OCI-LY7 (cell line): ENCODE data around the gene NTRK1. TPM values are rescaled to one million over a fixed set of nuclear protein-coding genes. Genes with fewer than 3 reads are reported as not detected.

ENCODE experiments used
- BruUV-seq: library from RNA; stranded (reverse); fragments of 400-500 nt; replicated peaks from 2 replicates; lab custom pipeline; 2021; lab: Mats Ljungman, UMichigan
- CTCF ChIA-PET: fragments of 300-600 bp; sonication (Branson Sonifier 250); formaldehyde crosslinking; loops from one replicate; lab custom pipeline; 2022; ENCODE audit warnings: antibody characterized with exemption; ENCODE audit not compliant: unreplicated experiment; lab: Charles Lee
- POLR2A ChIA-PET: fragments of 300-600 bp; sonication (Branson Sonifier 250); formaldehyde crosslinking; loops from one replicate; lab custom pipeline; 2022; ENCODE audit warnings: antibody characterized with exemption; lab: Charles Lee
- DNase-seq: peaks from one replicate; pipeline ENCODE4 v3.0.0-alpha.2; 2015; ENCODE audit warnings: low spot score
- H2AFZ ChIP-seq: fragments of 200-600 bp; sonication (generic), shearing (Covaris generic); 2 replicates; pipeline ENCODE4 v1.6.1; 2014; ENCODE audit warnings: mild to moderate bottlenecking, antibody characterized with exemption, low read length, moderate library complexity
- H3K27ac ChIP-seq: fragments of 200-600 bp; sonication (generic); 2 replicates; pipeline ENCODE4 v1.5.1; 2014; ENCODE audit warnings: mixed run types, low read depth, mild to moderate bottlenecking, moderate library complexity, low read length, inconsistent platforms; ENCODE audit not compliant: poor library complexity, severe bottlenecking
- H3K36me3 ChIP-seq: fragments of 200-600 bp; sonication (generic); 2 replicates; pipeline ENCODE4 v1.6.1; 2014; ENCODE audit warnings: mild to moderate bottlenecking, antibody characterized with exemption, low read length, moderate library complexity, mixed read lengths; ENCODE audit not compliant: insufficient read depth
- H3K4me1 ChIP-seq: fragments of 200-600 bp; sonication (generic); 2 replicates; pipeline ENCODE4 v1.5.1; 2014; ENCODE audit warnings: mild to moderate bottlenecking, low read length; ENCODE audit not compliant: insufficient read depth, poor library complexity, severe bottlenecking
- H3K4me2 ChIP-seq: fragments of 200-600 bp; sonication (generic); 2 replicates; pipeline ENCODE4 v1.6.1; 2014; ENCODE audit warnings: mild to moderate bottlenecking, low read length
- H3K4me3 ChIP-seq: fragments of 200-600 bp; sonication (generic); 2 replicates; pipeline ENCODE4 v1.5.1; 2014; ENCODE audit warnings: mild to moderate bottlenecking, low read depth, low read length; ENCODE audit not compliant: poor library complexity, severe bottlenecking
- H3K79me2 ChIP-seq: fragments of 200-600 bp; sonication (generic); 2 replicates; pipeline ENCODE4 v1.6.1; 2016; ENCODE audit warnings: low read depth, mild to moderate bottlenecking, low read length, moderate library complexity, mixed read lengths; ENCODE audit not compliant: insufficient read depth
- H3K9me2 ChIP-seq: fragments of 200-600 bp; sonication (generic); 2 replicates; pipeline ENCODE4 v1.6.1; 2016; ENCODE audit warnings: mild to moderate bottlenecking, low read length, mixed read lengths; ENCODE audit not compliant: insufficient read depth
- H3K9me3 ChIP-seq: fragments of 200-600 bp; sonication (generic); 2 replicates; pipeline ENCODE4 v1.6.1; 2014; ENCODE audit warnings: mild to moderate bottlenecking, mixed run types, low read length, mixed read lengths
- H4K20me1 ChIP-seq: fragments of 200-600 bp; sonication (generic); 2 replicates; pipeline ENCODE4 v1.6.1; 2014; ENCODE audit warnings: mild to moderate bottlenecking, antibody characterized with exemption, low read length, moderate library complexity, mixed read lengths; ENCODE audit not compliant: insufficient read depth
- EZH2phosphoT487 ChIP-seq: fragments of 200-600 bp; sonication (generic); IDR thresholded peaks from 2 replicates; pipeline ENCODE4 v1.6.1; 2018; ENCODE audit warnings: low read depth, borderline replicate concordance, mild to moderate bottlenecking, mixed run types, antibody characterized with exemption, low read length, moderate library complexity, mixed read lengths
- intact Hi-C: fragments of 100-400 bp; cut with micrococcal nuclease; formaldehyde crosslinking; loops from one replicate; pipeline ENCODE4 v1.10.0; 2022; ENCODE audit not compliant: unreplicated experiment
- total RNA-seq, 2 experiments: library from RNA; depleted of rRNA in 1 of 2; stranded (reverse); fragments of >200 nt in 1 of 2; shearing (Covaris generic) in 1 of 2; gene quantifications; 2 replicates each; pipeline ENCODE4 v1.2.3, GENCODE V29; 2014 to 2022
- TF ChIP-seq, protein P1 (sequence below): fragments of 200-600 bp; sonication (generic); conservative IDR thresholded peaks from 2 replicates; pipeline ENCODE4 v1.5.1; 2014; ENCODE audit warnings: mild to moderate bottlenecking, antibody characterized with exemption, low read length, moderate library complexity, mixed read lengths

NTRK1 gene
- total RNA-seq, 2 experiments from 2014 or later, result not detected

DNA sequence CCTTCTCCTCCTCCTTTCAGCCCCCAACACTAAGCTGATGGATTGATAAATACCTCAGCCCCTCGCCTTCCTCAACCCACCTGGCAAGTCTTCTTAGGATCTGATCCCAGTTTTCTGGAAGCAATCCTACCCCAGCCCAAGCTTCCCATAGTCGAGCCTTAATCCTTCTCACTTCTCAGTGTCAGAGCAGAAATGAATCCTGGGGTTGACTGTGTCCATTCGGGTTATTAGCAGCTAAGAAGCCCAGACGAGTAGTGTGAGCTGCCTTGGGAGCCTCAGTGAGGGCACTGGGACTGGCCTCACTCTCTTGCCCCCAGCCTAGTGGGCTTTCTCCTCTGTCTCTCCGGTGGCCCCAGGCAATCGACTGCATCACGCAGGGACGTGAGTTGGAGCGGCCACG, 20.4 kb downstream of the NTRK1 start:
- Histone ChIP-seq H3K4me2 (no peak overlapping the region), H4K20me1 (no peaks in the 10 kb centered on the region), H2AFZ (no peak overlapping the region), H3K9me3 (no peaks in the 10 kb centered on the region), H3K4me1 (no peaks in the 10 kb centered on the region), H3K79me2 (no peaks in the 10 kb centered on the region), H3K36me3 (no peaks in the 10 kb centered on the region), H3K4me3 (no peak overlapping the region), H3K9me2 (no peaks in the 10 kb centered on the region), H3K27ac (no peak overlapping the region)
- POLR2A ChIA-PET, result interaction anchor here (0.5 kb wide), 1 partner anchor 9 kb away, joined by 3 read pairs; no protein-coding TSS in a partner anchor
- intact Hi-C loops, result no loop called here
- no peak for TF ChIP-seq EZH2phosphoT487
- TF ChIP-seq, protein P1, sequence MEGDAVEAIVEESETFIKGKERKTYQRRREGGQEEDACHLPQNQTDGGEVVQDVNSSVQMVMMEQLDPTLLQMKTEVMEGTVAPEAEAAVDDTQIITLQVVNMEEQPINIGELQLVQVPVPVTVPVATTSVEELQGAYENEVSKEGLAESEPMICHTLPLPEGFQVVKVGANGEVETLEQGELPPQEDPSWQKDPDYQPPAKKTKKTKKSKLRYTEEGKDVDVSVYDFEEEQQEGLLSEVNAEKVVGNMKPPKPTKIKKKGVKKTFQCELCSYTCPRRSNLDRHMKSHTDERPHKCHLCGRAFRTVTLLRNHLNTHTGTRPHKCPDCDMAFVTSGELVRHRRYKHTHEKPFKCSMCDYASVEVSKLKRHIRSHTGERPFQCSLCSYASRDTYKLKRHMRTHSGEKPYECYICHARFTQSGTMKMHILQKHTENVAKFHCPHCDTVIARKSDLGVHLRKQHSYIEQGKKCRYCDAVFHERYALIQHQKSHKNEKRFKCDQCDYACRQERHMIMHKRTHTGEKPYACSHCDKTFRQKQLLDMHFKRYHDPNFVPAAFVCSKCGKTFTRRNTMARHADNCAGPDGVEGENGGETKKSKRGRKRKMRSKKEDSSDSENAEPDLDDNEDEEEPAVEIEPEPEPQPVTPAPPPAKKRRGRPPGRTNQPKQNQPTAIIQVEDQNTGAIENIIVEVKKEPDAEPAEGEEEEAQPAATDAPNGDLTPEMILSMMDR, result no peak
- CTCF ChIA-PET, result no interaction called here
- no peak for DNase-seq
- BruUV-seq, result no TSS peak

DNA sequence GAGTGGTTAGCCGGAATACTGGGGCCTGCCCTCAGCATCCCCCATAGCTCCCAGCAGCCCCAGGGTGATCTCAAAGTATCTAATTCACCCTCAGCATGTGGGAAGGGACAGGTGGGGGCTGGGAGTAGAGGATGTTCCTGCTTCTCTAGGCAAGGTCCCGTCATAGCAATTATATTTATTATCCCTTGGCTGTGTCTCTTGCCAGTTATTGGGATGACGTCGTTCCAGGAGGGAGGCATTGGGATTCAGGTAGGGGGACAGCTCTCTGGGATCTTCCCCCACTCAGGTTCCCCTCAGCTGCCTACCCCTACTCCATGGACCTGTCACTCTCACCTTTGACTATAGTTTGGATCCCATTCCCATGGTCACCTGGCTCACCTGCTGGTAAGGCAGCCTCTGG, 21.0 kb downstream of the NTRK1 start:
- POLR2A ChIA-PET, result no interaction called here

DNA sequence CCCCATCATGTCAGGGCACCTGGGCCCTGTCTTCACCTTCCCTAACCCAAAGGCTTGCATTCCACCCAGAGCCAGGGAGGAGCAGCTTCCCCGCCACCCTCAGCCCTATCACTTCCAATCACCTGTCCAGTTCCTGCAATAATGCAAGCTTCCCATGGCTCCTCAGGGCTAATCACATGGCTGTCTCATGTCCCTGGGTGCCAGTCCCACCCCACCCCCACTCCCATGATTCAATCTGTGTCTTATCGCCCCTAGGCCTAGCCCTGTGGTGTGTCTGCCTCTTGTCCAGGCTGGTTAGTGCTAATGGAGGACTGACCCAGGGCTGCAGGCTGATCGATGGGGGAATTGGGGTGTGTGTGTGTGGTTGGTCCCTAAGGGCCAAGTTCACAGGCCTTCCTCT, 21.9 kb downstream of the NTRK1 start:
- Histone ChIP-seq H3K4me3 (no peak overlapping the region), H3K9me3 (no peaks in the 10 kb centered on the region), H3K9me2 (no peaks in the 10 kb centered on the region), H3K4me2 (no peak overlapping the region), H3K27ac (no peak overlapping the region), H3K36me3 (no peaks in the 10 kb centered on the region), H3K4me1 (no peaks in the 10 kb centered on the region), H4K20me1 (no peaks in the 10 kb centered on the region), H3K79me2 (no peaks in the 10 kb centered on the region), H2AFZ (no peak overlapping the region)
- BruUV-seq, result no TSS peak
- TF ChIP-seq, protein P1, result no peak
- no peak for TF ChIP-seq EZH2phosphoT487
- intact Hi-C loops, result no loop called here
- DNase-seq, result no peak
- ChIA-PET CTCF (no interaction called here), POLR2A (no interaction called here)

More for the DNA sequence above, 21.0 kb downstream of the NTRK1 start:
- Histone ChIP-seq H4K20me1 (no peaks in the 10 kb centered on the region), H2AFZ (no peak overlapping the region), H3K4me3 (no peak overlapping the region), H3K27ac (no peak overlapping the region), H3K9me2 (no peaks in the 10 kb centered on the region), H3K36me3 (no peaks in the 10 kb centered on the region), H3K79me2 (no peaks in the 10 kb centered on the region), H3K4me1 (no peaks in the 10 kb centered on the region), H3K9me3 (no peaks in the 10 kb centered on the region), H3K4me2 (no peak overlapping the region)
- intact Hi-C loops, result no loop called here
- DNase-seq, result no peak
- no peak for TF ChIP-seq EZH2phosphoT487
- TF ChIP-seq, protein P1, result no peak
- CTCF ChIA-PET, result no interaction called here
- no TSS peak for BruUV-seq
